HCT116 (cell line): ENCODE results near the gene OGN. TPM values are rescaled to one million over a fixed set of nuclear protein-coding genes. Genes with fewer than 3 reads are reported as not detected.

ENCODE experiments used
- ATAC-seq: fragments of 200-7000 bp; cut with Tn5 transposase; 2 replicates; pipeline ENCODE4 v1.9.1; 2020; ENCODE audit warnings: mild to moderate bottlenecking, moderate library complexity
- BruUV-seq: library from RNA; stranded (reverse); fragments of 400-500 nt; replicated peaks from 2 replicates; lab custom pipeline; 2021; lab: Mats Ljungman, UMichigan
- CTCF ChIA-PET: fragments of 300-600 bp; sonication (Branson Sonifier 250); formaldehyde crosslinking; loops from one replicate; lab custom pipeline; 2021; ENCODE audit warnings: antibody characterized with exemption; lab: Charles Lee
- POLR2A ChIA-PET: fragments of 300-600, 350-600 bp; sonication (Branson Sonifier 250); formaldehyde crosslinking; loops from one replicate; lab custom pipeline; 2021; ENCODE audit warnings: antibody characterized with exemption; lab: Charles Lee
- RAD21 ChIA-PET, 2 experiments: fragments of 300-600 bp; sonication (Branson Sonifier 250); formaldehyde crosslinking; loops; one replicate each; lab custom pipeline; 2023; ENCODE audit warnings: low total read pairs in 2 of 2; ENCODE audit not compliant: uncharacterized antibody in 2 of 2, unreplicated experiment in 2 of 2, low non-redundant PET in 1 of 2; lab: Charles Lee
- DNase-seq: peaks from one replicate; pipeline ENCODE4 v3.0.0-alpha.2; 2010; ENCODE audit warnings: low read depth, low spot score
- H2AFZ ChIP-seq: fragments of 200-600 bp; shearing (Covaris generic), sonication (generic); 2 replicates; pipeline ENCODE4 v1.6.1; 2017; ENCODE audit warnings: low read depth, mixed run types, mixed read lengths, antibody characterized with exemption, low read length; ENCODE audit not compliant: poor library complexity, severe bottlenecking
- H3K27ac ChIP-seq: 2 replicates; pipeline ENCODE4 v1.5.1; 2012; ENCODE audit warnings: low read depth, low read length
- H3K27me3 ChIP-seq: fragments of 200-600 bp; sonication (generic); 2 replicates; pipeline ENCODE4 v1.6.1; 2016; ENCODE audit warnings: mixed run types, low read length, mixed read lengths; ENCODE audit not compliant: insufficient read depth
- H3K36me3 ChIP-seq, 2 experiments: fragments of 200-500 bp in 1 of 2; fragments of 200-600 bp in 1 of 2; sonication (Bioruptor generic) in 1 of 2; sonication (generic) in 1 of 2; 2 replicates each; pipeline versions ENCODE4 v1.5.1 to v1.6.1; 2014 to 2016; ENCODE audit warnings: low read length in 2 of 2, inconsistent platforms in 1 of 2, mixed read lengths in 1 of 2, mixed run types in 1 of 2; ENCODE audit not compliant: insufficient read depth in 2 of 2, control insufficient read depth in 1 of 2
- H3K4me1 ChIP-seq, 2 experiments: fragments of 200-600 bp in 1 of 2; sonication (generic) in 1 of 2; 2 replicates each; pipeline versions ENCODE4 v1.5.1 to v1.6.1; 2012 to 2017; ENCODE audit warnings: low read length in 2 of 2, inconsistent platforms in 1 of 2, mild to moderate bottlenecking in 1 of 2, mixed read lengths in 1 of 2, mixed run types in 1 of 2, moderate library complexity in 1 of 2; ENCODE audit not compliant: insufficient read depth in 2 of 2, control insufficient read depth in 1 of 2
- H3K4me2 ChIP-seq: fragments of 200-600 bp; sonication (generic); 2 replicates; pipeline ENCODE4 v1.6.1; 2017; ENCODE audit warnings: mixed run types, low read length, mixed read lengths
- H3K4me3 ChIP-seq, 2 experiments: fragments of 200-600 bp in 1 of 2; sonication (generic) in 1 of 2; replicated peaks in 1 of 2; 2 replicates each; pipeline ENCODE4 v1.5.1; 2011 to 2016; ENCODE audit warnings: low read length in 2 of 2, control low read depth in 1 of 2, low read depth in 1 of 2, mild to moderate bottlenecking in 1 of 2, mixed read lengths in 1 of 2, mixed run types in 1 of 2
- H3K79me2 ChIP-seq: fragments of 200-600 bp; sonication (generic); 2 replicates; pipeline ENCODE4 v1.6.1; 2017; ENCODE audit warnings: mild to moderate bottlenecking, mixed run types, low read length, moderate library complexity, mixed read lengths; ENCODE audit not compliant: insufficient read depth
- H3K9ac ChIP-seq: fragments of 200-600 bp; sonication (generic); 2 replicates; pipeline ENCODE4 v1.6.1; 2016; ENCODE audit warnings: low read length, mixed read lengths
- H3K9me2 ChIP-seq: fragments of 200-600 bp; sonication (generic), shearing (Covaris generic); 2 replicates; pipeline ENCODE4 v1.6.1; 2017; ENCODE audit warnings: mixed run types, mild to moderate bottlenecking, moderate library complexity; ENCODE audit not compliant: insufficient read depth
- H3K9me3 ChIP-seq, 2 experiments: fragments of 200-500 bp in 1 of 2; fragments of 200-600 bp in 1 of 2; sonication (Bioruptor generic) in 1 of 2; sonication (generic) in 1 of 2; 2 replicates each; pipeline ENCODE4 v1.6.1; 2014 to 2017; ENCODE audit warnings: low read length in 2 of 2, mixed read lengths in 2 of 2, inconsistent platforms in 1 of 2, low read depth in 1 of 2, mild to moderate bottlenecking in 1 of 2, mixed run types in 1 of 2, moderate library complexity in 1 of 2; ENCODE audit not compliant: control insufficient read depth in 1 of 2, insufficient read depth in 1 of 2
- H4K20me1 ChIP-seq: fragments of 200-600 bp; sonication (generic), shearing (Covaris generic); 2 replicates; pipeline ENCODE4 v1.6.1; 2017; ENCODE audit warnings: mixed run types, mild to moderate bottlenecking, moderate library complexity; ENCODE audit not compliant: insufficient read depth
- CEBPB ChIP-seq: IDR thresholded peaks from 2 replicates; pipeline ENCODE4 v1.6.1; 2012; ENCODE audit warnings: low read depth
- ELF1 ChIP-seq: IDR thresholded peaks from 2 replicates; pipeline ENCODE4 v1.6.1; 2012; ENCODE audit warnings: low read depth, borderline replicate concordance
- EZH2 ChIP-seq: fragments of 200-600 bp; sonication (generic); IDR thresholded peaks from 2 replicates; pipeline ENCODE4 v1.6.1; 2017; ENCODE audit warnings: antibody characterized with exemption, mixed run types
- FOSL1 ChIP-seq: IDR thresholded peaks from 2 replicates; pipeline ENCODE4 v1.6.1; 2012; ENCODE audit warnings: low read depth
- POLR2A ChIP-seq: IDR thresholded peaks from 2 replicates; pipeline ENCODE4 v1.7.0; 2011; ENCODE audit warnings: borderline replicate concordance; ENCODE audit not compliant: insufficient read depth, insufficient read length; ENCODE audit errors: extremely low read depth
- SP1 ChIP-seq: IDR thresholded peaks from 2 replicates; pipeline ENCODE4 v1.6.1; 2012; ENCODE audit warnings: low read depth
- SRF ChIP-seq: IDR thresholded peaks from 2 replicates; pipeline ENCODE4 v1.6.1; 2012; ENCODE audit warnings: low read depth
- YY1 ChIP-seq: IDR thresholded peaks from 2 replicates; pipeline ENCODE4 v1.6.1; 2011; ENCODE audit warnings: low read length, low read depth, moderate library complexity, mild to moderate bottlenecking; ENCODE audit not compliant: insufficient replicate concordance; ENCODE audit errors: extremely low read depth
- ZFX ChIP-seq: fragments of 450-650 bp; IDR thresholded peaks from 2 replicates; pipeline ENCODE4 v1.6.1; 2017
- ZNF274 ChIP-seq: fragments of 200-500 bp; sonication (Bioruptor generic); IDR thresholded peaks from 2 replicates; pipeline ENCODE4 v1.6.1; 2014; ENCODE audit warnings: mild to moderate bottlenecking, low read depth, low read length, inconsistent platforms
- intact Hi-C: fragments of 100-400 bp; cut with micrococcal nuclease; formaldehyde crosslinking; loops from 2 replicates; pipeline ENCODE4 v1.10.0; 2022
- total RNA-seq: library from RNA; stranded (reverse); gene quantifications from one replicate; pipeline ENCODE4 v1.2.1, GENCODE V29; 2021; ENCODE audit not compliant: unreplicated experiment
- TF ChIP-seq, protein P1 (sequence below): IDR thresholded peaks from 2 replicates; pipeline ENCODE4 v1.6.1; 2012
- TF ChIP-seq, protein P2 (sequence below): IDR thresholded peaks from 2 replicates; pipeline ENCODE4 v1.6.1; 2012; ENCODE audit warnings: low read depth

Gene OGN
- total RNA-seq, 1 experiment from 2014 or later, result 0.15 TPM

DNA sequence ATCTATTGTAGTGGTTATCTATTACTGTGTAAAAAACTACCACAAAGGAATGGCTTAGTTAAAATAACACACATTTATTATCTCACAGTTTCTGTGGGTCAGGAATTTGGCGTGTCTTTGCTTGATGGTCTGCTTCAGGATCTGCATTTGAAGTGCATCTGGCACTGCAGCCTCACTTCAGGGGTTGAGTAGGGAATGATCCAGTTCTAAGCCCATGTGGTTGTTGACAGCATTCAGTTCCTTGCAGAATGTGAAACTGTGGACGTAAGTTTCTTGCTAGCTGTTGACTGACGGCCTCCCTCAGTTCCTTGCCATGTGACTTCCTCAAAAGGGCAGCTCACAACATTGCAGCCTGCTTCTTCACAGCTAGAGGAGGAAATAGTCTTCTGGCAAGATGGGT lies 2.1 kb upstream of the OGN start:
- no peak for ATAC-seq
- no TSS peak for BruUV-seq
- no peak for TF ChIP-seq EZH2
- no peak for TF ChIP-seq ELF1
- TF ChIP-seq YY1, result no peak
- no peak for TF ChIP-seq ZFX
- no peak for TF ChIP-seq FOSL1
- no peak for TF ChIP-seq ZNF274
- TF ChIP-seq SP1, result no peak
- TF ChIP-seq, protein P1, sequence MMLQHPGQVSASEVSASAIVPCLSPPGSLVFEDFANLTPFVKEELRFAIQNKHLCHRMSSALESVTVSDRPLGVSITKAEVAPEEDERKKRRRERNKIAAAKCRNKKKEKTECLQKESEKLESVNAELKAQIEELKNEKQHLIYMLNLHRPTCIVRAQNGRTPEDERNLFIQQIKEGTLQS, result no peak
- no peak for TF ChIP-seq POLR2A
- CTCF ChIA-PET, result no interaction called here
- Histone ChIP-seq H3K27me3 (no peaks in the 10 kb centered on the region), H3K4me1 (no peaks in the 10 kb centered on the region), H3K79me2 (no peaks in the 10 kb centered on the region), H4K20me1 (no peaks in the 10 kb centered on the region), H3K27ac (no peak overlapping the region), H3K36me3 (no peaks in the 10 kb centered on the region), H3K9ac (no peak overlapping the region), H2AFZ (no peak overlapping the region), H3K4me3 (no peak overlapping the region), H3K4me2 (no peak overlapping the region), H3K9me3 (no peaks in the 10 kb centered on the region), H3K9me2 (no peaks in the 10 kb centered on the region)
- RAD21 ChIA-PET, result no interaction called here
- POLR2A ChIA-PET, result no interaction called here
- no peak for DNase-seq
- intact Hi-C loops, result no loop called here

DNA sequence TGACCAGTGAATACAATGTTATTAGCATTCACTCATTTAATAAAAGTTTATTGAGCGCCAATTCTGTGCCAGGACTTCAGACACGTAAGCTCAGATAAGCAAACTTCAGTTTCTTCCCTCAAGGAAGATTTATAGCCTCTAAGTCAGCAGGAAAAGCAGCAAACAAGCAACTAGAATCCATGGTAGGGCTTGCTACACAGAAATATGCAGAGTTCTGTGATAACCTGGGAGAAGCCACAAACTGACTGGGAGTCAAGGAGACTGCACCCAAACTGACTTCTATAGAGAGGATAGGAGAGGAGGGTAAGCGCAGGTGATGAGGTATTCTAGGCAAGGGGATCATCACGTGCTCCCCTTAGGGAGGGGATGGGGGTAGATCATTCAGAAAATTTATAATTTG lies 1.4 kb upstream of the OGN start:
- Histone ChIP-seq H3K4me2 (no peak overlapping the region), H3K79me2 (no peaks in the 10 kb centered on the region), H3K9ac (no peak overlapping the region), H4K20me1 (no peaks in the 10 kb centered on the region), H3K27ac (no peak overlapping the region), H3K9me2 (no peaks in the 10 kb centered on the region), H3K4me3 (no peak overlapping the region), H3K27me3 (no peaks in the 10 kb centered on the region), H3K4me1 (no peaks in the 10 kb centered on the region), H2AFZ (no peak overlapping the region), H3K36me3 (no peaks in the 10 kb centered on the region), H3K9me3 (no peaks in the 10 kb centered on the region)
- ATAC-seq (no peak), DNase-seq (no peak)
- CTCF ChIA-PET, result no interaction called here
- intact Hi-C loops, result no loop called here
- RAD21 ChIA-PET, result interaction anchor here in 1 of 2 experiments (0.7 kb wide), 1 partner anchor 226 kb away, joined by 3 read pairs; no protein-coding TSS in a partner anchor
- TF ChIP-seq SP1, result no peak
- TF ChIP-seq CEBPB, result no peak
- TF ChIP-seq, protein P2, sequence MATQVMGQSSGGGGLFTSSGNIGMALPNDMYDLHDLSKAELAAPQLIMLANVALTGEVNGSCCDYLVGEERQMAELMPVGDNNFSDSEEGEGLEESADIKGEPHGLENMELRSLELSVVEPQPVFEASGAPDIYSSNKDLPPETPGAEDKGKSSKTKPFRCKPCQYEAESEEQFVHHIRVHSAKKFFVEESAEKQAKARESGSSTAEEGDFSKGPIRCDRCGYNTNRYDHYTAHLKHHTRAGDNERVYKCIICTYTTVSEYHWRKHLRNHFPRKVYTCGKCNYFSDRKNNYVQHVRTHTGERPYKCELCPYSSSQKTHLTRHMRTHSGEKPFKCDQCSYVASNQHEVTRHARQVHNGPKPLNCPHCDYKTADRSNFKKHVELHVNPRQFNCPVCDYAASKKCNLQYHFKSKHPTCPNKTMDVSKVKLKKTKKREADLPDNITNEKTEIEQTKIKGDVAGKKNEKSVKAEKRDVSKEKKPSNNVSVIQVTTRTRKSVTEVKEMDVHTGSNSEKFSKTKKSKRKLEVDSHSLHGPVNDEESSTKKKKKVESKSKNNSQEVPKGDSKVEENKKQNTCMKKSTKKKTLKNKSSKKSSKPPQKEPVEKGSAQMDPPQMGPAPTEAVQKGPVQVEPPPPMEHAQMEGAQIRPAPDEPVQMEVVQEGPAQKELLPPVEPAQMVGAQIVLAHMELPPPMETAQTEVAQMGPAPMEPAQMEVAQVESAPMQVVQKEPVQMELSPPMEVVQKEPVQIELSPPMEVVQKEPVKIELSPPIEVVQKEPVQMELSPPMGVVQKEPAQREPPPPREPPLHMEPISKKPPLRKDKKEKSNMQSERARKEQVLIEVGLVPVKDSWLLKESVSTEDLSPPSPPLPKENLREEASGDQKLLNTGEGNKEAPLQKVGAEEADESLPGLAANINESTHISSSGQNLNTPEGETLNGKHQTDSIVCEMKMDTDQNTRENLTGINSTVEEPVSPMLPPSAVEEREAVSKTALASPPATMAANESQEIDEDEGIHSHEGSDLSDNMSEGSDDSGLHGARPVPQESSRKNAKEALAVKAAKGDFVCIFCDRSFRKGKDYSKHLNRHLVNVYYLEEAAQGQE, result no peak
- TF ChIP-seq SRF, result no peak
- BruUV-seq, result no TSS peak
- POLR2A ChIA-PET, result no interaction called here
